Left forelimb (tissue), 1 donor: ENCODE results near the gene NFIX.

Experiments used
- DNase-seq: peaks from one replicate; pipeline ENCODE4 v3.0.0-alpha.2; 2018; ENCODE audit warnings: low spot score

The NFIX gene

DNA sequence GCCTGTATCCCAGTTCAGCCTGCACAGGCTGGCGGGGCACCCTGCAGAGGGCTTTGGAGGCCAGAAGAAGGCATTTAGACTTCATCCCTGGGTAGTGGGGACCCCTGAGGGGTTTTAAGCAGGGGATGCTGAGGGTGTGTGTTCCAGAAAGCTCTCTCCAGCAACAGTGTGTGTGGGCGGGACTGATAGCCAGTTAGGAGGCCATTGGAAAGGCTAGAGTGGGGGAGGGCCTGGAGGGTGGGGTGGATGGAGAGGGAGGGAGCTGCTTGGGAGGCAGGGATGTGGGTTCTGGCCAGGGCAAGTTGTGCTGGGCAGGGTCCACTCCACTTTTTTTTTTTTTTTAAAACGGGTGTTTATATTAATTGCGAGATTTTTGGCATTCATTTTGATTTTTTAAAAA lies 79.1 kb downstream of the NFIX start:
- DNase-seq = no peak

DNA sequence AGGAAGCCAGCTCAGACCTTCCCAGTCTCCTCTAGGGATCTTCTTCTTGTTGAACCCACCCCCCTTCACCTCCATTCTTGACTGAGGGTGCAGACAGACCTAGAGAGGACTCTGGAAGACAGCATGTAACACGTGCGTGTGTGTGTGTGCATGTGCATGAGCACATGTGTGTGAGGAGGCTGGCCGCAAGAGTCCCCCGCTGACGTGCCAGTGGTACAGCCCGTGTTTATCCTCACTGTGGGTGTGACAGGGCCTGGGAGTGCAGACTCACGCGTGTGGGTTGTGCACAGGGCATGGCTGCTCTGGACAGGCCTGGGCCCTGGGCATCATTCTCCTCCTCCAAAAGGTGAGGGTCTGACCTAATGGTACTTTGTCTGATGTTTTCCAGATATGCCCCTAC lies 81.0 kb downstream of the NFIX start:
- no peak for DNase-seq

DNA sequence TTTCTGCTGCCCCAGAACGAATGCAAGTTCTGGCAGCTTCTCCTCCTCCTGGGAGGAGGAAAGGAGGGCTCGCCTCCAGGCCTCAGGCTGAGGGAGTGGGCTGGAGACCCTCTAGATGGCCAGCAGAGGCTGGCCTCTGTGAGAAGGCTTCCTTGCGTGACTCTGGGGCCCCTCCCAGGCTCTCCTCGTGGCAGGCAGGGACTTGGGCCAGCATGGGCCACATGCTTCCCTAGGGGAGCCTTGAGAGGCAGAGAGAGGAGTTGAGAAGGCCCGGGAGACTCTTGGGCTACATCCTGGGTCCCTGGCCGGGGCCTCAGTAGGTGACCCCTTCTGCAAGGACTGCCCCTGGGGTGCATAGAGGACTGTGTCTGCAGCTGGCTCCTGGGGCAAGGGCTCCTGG lies 81.5 kb downstream of the NFIX start:
- no peak for DNase-seq

- no peak for DNase-seq
Observed at GRCh38 chr19:13077240-13077639, 82.0 kb downstream of the NFIX start.

GRCh38 chr19:13078381-13078780 lies 83.1 kb downstream of the NFIX start:
- DNase-seq = no peak

DNA sequence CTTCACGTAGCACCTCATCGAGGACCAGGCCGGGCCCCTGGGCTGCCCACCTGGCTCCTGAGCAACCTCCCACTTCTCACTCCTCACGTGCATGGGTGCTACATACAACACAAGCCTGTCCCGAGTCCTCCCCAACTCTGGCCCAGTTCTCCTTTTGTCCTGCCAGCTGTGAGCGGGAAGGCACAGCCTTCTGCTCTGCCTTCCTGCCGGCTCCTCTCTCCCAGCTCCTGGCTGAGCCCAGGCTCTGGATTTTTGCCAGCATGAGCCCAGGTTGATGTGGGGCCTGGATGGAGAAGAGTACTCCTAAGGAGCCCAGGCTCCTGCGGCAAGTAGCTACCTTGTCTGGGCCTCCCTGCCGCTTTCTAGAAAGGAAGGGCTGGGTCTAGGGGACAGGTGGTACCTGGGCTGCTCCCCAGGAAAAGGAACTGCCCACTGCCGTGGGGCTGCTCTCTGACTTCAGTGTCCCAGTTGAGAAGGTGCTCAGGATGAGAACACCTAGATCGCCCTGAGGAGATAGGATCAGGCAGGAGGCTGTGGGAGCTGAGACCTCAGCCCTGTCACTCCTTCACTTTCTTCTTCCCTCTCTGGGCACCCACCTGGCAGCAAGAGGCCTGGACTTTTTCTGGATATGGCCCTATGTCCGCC lies 83.7 kb downstream of the NFIX start:
- DNase-seq = no peak

DNA sequence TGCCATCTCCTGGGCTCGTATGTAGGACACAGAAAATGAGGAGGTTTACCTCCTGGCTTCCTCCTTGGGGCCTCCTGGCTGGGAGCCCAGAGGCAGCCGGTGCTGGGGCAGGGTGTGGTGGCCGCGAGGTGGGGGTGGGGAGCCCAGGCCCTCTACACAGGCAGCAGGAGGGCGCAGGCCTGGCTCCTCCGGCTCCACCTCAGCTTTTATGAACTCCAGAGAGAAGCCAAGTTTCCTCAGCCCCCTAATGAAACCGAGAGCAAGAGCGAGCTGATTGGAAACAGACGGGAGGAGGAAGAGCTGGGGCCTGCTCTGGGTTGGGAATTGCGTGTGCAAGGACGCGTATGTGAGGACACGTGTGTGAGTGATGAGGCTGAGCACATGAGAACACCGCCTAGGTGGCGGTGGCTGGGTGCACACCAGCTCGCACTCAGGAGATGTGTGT lies 84.3 kb downstream of the NFIX start:
- no peak for DNase-seq

DNA sequence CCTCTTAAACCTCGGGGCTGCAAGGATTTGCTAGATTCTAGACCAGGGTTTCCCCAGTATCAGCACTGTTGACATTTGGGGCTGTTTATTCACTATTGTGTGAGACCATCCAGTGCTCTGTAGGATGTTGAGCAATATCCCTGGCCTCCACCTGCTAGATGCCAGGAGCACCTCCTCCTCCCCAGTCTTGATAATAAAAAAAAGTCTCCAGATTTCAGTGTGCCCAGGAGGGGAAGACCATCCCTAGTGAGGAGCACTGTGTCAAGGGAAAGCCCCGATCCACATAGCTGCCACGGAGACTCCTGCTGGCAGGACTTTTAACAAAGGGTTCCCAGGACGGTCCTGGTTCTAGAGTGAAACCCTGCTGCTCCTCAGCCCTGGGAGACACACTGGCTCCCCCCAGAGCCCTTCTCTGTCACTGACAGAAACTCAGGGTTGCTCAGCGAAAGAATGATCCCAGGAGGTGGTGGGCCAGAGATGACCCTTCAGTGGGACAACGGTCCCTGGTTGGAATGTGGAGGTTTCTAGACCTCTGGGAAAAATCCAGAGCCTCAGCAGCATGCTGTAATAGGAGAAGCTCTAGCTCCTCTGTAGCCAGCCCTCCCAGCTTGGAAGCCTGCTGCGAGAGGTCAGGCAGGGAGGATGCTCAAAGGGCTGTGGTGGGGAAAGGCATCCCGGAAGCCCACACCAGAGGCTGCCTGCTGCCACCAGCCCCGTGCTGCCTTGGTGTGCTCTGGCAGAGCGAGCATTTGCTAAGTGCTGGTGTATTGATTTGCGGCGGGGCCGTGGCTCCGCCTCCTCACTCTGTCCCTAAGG lies 87.1 kb downstream of the NFIX start:
- DNase-seq = no peak

DNA sequence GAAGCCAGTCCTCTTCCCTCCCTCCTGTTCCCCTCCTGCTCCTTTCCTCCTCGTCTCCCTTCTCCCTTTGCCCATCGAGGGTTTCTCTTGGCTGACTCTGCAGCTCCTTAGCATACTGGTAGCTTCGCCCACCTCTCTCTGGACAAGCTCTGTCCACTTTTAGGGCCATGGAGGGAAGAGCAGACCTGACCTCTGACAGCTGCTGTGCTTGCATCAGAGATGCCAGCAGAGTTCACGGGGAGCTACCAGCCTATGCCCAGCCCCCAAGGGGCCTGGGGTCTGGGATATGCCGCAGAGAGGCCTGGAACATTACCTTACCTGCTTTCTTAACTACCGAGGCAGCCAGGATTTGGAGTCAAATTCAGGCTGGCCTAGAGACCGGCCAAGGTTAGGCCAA lies 87.7 kb downstream of the NFIX start:
- no peak for DNase-seq

DNA sequence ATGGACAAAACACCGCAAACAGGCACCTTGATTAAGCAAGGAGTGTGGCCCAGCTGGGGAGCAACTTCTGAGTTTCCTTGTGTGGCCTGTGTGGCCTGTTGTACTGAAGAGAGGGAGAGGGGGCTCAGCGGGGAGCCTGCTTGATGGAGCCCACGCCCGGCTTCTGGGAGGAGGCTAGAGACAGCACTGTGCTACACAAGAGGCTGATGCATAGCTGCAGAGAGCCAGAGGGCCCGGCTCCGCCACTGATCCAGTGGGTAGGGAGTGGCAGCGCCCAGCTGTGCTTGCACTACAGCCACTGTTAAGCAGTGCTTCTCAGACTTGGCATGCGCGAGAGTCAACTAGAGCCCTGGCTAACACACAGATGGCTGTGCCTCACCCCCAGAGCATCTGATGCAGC lies 88.4 kb downstream of the NFIX start:
- no peak for DNase-seq

- DNase-seq = no peak
Observed at GRCh38 chr19:13085666-13086065, 90.4 kb downstream of the NFIX start.

GRCh38 chr19:13086341-13086740 lies 91.1 kb downstream of the NFIX start:
- DNase-seq = no peak

DNA sequence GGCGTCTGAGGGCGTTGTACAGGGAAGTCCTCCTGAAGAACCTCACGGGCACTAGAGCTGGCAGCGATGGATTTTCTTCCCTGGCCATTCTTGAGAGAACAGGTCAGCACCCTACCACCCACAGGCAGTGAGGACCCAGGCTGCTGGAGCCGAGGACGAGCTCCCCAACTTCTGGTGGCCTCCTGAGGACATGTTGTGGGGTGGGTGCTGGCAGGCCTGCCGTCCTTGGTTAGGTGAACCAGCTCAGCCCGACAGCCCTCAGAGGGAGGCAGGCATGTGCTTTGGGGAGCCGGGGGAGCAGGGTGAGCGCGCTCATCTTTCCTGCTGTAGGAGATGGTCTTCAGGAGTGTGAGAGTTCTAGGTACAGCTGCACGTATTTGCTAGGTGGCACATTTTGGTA lies 92.0 kb downstream of the NFIX start:
- DNase-seq = no peak

- DNase-seq = no peak
Observed at GRCh38 chr19:13087795-13088537, 92.7 kb downstream of the NFIX start.

DNA sequence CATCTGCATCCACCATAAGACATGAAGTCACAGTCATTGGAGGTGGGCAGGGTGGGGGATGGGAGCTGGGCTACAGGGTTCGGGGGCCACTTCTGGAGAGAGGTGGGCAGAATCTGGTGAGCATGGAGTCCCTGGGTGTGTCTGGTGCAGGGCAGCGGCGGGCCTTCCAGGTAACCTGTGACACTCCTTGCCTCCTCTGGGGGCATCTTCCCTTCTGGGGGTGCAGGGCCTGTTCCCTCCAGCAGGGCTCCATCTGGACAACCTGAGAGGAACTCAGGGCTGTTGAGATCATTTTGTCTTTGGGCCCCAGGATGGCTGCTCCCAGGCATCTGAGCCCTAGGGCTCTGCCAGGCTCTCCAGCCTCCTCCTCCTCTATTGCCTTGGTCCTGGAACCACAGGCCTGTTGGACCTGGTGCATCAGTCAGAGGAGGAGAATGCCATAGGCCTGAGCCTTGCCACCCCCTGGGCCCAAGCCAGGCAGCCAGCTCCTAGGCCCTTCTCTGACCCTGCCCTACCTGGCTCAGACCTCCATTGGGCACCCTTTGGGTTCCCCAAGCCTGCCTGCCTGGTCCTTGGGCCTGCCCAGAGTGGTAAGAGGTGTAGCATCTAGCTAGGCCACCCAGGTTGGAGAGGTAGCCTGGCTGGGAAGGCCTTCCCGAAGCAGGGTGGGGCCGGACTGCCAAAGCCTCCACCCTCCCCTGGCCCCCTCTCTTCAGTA lies 94.0 kb downstream of the NFIX start:
- DNase-seq = no peak

DNA sequence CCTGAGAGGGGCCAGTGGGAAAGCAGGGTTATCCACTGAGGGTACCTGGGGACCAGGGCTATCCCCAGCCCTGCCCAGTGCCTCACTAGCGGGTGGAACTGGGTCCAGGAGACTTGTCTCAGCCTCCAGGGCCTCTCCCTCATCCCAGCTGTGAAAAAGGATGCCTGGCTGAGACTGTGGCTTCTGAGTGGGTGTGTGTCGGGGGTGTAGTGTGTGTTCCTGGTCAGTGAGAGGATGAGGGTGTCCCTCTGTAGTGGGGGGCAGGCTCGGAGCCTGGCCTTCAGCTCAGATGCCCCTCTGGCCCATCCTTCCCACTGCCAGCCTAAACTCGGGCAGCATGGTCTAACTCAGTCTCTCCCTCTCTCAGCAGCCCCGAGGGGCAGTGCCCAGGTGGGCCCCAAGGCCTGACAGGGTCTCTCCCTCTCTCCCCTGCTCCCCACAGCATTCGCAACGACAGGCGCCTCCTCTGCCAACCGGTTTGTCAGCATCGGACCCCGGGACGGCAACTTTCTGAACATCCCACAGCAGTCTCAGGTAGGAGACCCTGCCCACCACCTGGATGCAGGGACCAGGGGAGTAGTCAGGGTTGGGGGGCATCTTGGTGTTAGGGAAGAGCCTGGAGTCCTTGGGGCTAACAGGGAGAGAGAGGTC lies 94.7 kb downstream of the NFIX start:
- DNase-seq = no peak

- no peak for DNase-seq
Observed at GRCh38 chr19:13090511-13091231, 95.4 kb downstream of the NFIX start.

DNA sequence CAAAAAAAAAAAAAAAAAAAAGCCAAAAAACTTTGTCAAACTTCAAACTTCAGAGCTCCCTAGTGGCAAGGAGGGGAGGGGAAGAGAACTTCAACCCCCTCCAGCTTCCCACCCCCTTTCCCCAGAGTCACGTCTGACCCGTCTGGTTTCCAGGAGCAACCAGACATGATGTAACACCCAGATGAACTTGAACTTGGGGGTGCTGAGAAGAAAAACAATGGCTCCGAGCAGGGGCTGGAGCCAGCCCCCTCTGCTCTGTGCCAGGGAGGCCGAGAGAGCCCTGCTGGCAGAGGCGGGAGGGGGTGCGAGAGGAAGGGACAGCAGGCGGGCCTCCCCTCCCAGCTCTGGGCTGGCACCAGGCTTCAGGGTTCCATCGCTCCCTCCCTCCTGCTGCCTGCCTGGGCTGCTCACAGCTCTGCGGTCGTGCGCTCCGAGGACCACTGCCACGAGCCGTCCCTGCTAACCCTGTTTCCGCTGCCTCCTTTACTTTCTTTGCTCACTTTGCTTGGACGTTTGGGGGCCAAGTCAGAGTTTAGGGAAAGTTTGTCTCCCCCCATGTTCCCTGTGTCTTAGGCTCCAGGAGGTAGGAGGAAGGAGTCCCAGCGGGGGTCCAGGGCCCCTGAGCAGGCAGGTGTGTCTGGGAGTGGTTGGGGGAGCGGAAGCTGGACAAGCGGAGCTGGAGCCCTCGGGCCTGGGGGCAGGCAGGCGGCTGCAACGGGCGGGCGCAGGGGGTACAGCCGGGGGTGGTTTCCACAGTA lies 96.3 kb downstream of the NFIX start:
- peak; percentile 86 for DNase-seq

DNA sequence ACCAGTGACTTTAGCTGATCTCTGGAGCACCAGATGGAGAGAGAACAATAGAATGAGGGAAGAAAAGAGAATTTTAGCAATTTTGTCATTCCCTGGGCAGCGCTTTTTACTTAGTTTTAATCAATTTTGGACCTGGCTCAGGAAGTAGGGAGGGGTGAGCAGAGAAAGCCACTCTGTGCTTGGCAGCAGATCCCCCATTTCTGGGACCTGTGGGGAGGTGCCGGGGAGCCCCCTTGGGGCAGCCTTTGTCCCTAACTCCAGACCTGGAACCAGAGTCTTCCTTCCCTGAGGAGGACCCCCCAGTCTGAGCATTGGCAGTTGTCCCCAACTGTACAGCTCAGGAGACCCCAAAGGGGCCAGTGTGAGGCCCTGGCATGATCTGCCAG lies 96.9 kb downstream of the NFIX start:
- no peak for DNase-seq

GRCh38 chr19:13092606-13093235 lies 97.4 kb downstream of the NFIX start:
- no peak for DNase-seq
